ENCODE results near the gene MYO1D.
"Not testable (repeated sequence)": the region's sequence is repeated elsewhere in the genome, so short reads cannot be mapped to it uniquely, and the experiment has no call there.

The MYO1D gene

DNA sequence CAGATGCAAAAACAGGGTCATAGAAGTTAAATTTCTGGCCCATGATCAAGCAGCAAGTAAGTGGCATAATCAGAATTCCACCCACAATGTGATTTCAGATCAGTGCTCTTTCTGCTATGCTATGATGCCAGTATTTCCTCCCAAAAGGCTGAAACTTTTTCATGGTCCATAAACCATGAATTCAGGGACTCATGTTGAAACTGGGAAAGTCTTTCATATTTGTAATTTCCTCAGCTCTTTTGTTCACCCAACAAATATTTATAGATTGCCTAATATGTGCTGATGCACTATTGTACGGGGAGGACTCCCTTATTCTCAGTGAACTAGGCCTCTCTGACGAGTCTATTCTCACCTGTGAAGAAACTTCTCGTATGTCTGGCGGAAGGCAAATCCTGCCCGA lies 156.3 kb downstream of the MYO1D start:
- no peak for DNase-seq

DNA sequence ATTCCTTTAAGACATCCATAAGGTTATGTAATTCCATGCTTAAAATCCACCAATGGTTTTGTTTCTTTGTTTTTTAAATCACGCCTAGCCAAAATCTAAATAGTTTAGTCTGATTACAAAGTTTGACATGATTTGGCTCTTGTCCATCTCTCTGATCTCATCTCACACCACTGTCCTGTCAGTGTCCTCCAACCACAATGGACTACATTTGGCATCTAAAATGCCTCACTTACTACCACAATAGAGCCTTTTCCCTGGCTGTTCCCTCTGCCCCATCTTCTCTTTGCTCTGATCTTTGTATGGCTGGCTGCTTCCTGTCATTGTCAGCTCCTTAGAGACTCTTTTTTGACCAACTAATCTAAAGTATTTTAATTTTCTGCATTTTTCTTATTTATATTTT lies 157.2 kb downstream of the MYO1D start:
- no peak for DNase-seq

DNA sequence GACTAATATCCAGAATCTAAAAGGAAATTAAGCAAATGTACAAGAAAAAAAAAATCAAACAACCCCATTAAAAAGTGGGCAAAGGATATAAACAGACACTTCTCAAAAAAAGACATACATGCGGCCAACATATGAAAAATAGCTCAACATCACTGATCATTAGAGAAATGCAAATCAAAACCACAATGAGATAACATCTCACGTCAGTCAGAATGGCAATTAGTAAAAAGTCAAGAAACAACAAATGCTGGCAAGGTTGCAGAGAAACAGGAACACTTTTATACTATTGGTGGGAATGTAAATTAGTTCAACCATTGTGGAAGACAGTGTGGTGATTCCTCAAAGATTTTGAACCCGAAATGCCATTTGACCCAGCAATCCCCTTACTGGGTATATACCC lies 162.0 kb downstream of the MYO1D start:
- DNase-seq: not testable (repeated sequence)

DNA sequence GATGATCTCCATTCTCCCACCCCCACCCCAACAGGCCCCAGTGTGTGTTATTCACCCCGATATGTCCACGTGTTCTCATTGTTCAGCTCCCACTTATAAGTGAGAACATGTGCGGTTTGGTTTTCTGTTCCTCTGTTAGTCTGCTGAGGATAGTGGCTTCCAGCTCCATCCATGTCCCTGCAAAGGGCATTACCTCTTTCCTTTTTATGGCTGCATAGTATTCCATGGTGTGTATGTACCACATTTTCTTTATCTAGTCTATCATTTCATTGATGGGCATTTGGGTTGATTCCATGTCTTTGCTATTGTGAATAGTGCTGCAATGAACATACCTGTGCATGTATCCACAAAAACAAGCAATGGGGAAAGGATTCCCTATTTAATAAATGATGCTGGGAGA lies 162.7 kb downstream of the MYO1D start:
- DNase-seq: not testable (repeated sequence)

DNA sequence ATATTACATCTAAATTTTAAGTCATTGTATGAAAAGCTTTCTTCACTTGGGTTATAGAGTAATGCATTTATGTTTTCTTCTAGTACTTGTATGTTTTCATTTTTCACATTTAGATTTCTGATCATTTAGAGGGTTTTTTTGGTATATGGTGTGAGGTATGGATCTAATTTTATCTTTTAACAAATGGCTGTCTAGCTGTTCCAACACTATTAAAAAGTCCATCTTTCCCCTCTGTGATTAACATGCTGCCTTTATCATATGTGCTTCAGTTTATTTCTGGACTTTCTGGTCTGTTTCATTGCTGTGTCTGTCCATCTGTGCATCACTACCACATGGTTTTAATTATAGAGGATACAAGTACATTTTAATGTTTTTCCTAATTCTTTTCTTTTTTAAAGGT lies 163.8 kb downstream of the MYO1D start:
- no peak for DNase-seq

DNA sequence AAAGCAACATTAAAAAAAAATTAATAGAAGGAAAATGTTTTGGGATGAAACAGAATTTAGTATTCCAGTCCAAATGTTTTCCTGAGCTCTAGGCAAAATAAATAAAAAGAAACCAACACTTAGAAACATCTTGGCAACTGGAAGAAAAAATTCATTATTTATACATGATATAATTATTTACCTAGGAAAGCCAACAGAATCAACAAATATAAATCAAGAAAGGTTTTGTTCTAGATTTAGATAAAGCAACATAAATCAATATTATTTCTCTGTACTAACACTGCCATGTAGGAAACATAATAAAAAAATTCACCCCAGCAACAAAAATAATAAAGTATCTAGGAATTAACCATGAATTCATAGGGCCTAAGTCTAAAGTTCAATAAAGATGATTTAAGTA lies 167.4 kb downstream of the MYO1D start:
- no peak for DNase-seq

DNA sequence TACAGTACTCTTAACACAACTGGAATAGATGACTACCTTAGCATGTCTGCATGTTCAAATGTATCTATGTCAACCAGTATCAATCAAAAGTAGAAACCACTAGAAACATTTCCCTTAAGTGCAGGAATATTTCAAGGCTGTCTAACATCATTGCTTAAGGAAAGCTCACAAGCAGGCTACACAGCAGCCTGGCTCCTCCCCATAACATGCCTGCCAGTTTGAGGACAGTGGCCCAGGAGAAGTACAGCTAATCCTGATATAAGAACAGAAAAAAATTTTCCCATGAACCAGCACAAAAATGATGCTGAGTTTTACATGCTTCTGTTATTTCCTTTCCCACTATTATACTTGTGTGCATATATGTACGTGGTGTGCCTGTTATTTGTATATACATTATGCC lies 175.1 kb downstream of the MYO1D start:
- DNase-seq: no peak

DNA sequence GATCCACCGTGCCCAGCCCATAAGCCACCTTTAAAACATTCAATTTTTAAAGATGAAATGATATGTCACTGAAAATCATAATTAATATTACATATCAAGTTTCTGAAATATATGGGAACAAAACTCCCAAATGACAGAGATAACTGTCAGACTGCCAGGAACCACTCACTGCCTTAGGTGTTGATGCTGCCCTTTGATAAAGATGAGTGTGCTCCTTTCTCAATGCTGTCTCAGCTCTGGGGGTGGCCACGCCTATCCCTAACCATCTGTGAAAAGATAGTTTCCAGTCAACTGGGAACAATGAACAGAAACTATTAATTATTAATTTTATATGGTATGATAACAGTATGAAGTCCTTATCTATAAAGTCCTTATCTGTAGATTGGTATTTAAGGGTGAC lies 177.7 kb downstream of the MYO1D start:
- no peak for DNase-seq

DNA sequence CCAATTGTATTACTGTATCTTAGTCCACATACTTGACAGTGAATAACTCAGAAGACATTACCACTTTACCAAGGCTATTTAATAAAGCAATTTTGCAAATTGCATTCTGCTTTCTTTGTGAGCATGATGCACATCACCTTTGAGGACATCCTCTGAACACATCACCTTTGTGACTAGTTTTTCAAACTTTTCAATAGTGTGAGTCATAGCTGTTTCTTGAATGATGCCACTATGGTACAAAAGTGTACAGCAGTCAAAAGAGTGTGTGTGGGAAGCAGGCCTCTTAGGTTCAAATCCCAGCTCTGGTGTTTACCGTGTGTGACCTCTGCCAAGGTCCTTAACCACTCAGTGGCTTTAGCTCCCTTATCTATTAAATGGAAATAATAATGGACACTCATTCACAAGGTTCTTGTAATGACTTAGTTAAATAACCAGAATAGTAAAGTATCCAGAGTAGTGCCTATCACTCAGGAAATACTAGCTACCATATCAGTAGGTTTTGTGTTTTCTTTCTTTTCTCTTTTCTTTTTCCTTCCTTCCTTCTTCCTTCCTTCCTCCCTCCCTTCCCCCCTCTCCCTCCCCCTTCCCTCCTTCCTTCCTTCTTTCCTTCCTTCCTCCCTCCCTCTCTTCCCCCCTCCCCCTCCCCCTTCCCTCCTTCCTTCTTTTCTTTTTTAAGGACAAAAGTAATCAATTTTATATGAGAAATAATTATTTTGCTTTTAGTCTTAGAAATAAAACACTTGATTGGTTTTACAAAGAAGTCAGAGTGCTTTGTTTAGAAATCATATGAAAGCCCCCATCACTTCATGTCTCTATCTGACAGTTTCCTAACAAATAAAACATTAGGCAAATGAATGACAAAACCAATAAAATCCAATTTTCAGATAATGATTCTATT lies 178.9 kb downstream of the MYO1D start:
- DNase-seq: no peak

DNA sequence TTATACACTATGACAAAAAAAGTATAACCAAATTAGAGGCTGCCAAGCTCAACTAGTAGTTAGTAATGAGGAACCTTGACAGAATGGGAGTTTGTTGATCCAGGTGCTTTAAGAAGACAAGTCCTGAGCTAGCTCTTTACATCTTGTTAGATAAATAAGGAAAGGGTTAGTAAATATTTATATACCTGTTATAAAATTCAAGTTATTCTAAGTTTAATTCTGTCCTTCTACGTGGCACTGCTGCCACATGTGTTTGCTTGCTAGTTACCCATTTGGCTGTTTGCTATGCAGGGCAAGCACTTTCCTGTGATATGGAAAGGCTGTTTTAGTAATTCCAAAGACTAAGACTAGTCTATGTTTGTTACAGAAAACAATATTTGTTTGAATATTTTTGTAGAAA lies 180.5 kb downstream of the MYO1D start:
- no peak for DNase-seq

DNA sequence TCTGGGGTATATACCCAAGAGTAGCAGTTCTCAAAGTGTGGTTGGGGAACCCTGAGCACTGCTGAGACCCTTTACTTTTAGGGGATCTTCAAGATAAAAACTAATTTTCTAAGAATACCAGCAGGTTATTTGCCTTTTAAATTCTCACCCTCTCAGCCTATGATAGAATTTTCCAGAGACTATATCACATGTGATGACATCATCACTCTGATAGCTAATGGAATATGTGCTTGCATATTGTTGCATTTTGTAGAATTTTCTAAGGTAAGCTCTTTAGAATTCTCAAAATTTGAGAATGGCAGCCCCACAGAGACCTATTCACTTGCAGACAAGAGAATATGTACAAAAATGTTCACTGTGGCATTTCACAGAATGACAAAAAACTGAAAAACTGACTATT lies 181.1 kb downstream of the MYO1D start:
- DNase-seq: no peak

DNA sequence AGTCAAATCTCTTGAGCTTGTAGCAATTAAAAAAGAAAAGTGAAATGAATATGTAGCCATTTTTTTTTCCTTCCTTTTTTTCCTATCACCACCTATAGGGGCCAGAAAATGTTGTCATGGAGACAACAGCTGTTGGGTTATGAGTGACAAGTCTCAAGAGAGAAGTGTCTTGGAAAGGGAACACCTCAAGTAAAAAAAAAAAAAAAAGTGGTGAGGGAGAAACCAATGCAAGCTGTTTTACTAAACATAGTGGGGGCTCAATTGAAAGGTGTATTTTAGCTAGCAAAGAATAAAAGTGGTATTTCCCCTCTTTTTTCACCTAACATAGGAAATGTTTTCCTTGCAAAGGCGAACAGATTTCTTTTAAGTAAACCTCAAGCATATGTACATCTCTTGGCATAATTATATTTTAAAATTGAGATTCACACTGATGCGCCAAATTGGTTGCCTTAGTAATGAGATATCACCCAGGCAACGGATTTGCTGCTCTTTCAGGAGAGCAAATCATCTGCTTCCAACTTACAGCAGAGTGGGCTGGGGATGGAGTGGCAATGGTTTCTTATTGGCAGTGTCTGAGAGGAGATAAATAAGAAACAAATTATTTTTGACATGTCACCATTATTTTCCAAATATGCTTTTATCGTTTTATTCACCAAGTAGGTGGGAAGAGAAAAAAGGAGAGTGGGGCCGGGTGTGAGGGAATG lies 183.6 kb downstream of the MYO1D start:
- no peak for DNase-seq

DNA sequence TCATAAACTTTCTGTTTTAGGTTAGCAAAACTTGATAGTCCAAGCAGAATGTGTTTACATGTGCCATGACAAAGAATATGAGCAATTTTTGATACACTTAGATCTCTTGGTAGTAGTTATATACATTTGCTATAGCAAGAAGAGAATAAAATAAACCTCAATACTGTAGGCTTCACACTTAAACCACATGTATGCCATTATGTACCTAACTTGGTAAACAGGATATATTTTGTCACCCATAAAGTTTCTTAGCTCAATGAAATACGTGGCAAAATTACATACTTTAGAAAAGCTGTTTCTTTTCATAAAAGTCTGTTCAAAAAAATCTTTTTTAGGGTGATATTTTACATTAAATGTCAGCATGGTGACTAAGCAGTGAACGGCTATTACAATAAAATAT lies 184.7 kb downstream of the MYO1D start:
- DNase-seq: no peak

DNA sequence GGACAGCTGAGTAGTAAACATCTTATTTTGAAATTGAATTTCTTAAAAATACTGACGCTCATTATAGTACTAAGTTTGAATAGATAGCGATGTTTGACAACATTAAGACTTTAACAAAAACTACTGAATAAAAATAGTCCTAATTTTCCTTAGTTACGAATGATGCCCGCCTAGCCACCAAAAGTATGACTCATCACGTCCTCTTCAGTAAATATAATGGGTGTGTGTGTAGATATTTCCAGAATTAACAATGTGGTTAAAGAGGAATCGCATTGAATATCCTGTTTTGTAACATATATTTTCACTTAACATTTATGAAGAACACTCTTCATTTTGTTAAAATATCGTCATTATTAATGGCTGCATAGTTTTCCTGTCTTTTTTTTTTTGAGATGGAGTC lies 187.6 kb downstream of the MYO1D start:
- DNase-seq: no peak

DNA sequence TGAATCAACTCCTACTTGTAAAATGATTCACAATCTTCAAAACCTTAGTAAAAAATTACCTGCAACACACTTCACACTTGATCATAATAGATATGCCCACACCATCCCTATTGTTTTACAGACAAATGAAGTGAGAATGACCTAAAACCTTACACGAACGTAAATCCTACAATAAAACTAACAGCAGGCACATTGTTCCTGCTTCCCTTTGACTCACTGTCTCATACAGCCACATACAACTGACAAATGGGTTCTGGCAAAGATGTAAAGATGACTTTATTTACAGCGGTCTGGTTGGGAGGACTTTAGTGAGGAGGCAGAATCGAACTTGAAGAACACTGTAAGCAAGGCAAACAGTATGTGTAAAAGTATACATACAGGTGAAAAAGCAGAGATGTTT lies 188.7 kb downstream of the MYO1D start:
- DNase-seq: no peak

DNA sequence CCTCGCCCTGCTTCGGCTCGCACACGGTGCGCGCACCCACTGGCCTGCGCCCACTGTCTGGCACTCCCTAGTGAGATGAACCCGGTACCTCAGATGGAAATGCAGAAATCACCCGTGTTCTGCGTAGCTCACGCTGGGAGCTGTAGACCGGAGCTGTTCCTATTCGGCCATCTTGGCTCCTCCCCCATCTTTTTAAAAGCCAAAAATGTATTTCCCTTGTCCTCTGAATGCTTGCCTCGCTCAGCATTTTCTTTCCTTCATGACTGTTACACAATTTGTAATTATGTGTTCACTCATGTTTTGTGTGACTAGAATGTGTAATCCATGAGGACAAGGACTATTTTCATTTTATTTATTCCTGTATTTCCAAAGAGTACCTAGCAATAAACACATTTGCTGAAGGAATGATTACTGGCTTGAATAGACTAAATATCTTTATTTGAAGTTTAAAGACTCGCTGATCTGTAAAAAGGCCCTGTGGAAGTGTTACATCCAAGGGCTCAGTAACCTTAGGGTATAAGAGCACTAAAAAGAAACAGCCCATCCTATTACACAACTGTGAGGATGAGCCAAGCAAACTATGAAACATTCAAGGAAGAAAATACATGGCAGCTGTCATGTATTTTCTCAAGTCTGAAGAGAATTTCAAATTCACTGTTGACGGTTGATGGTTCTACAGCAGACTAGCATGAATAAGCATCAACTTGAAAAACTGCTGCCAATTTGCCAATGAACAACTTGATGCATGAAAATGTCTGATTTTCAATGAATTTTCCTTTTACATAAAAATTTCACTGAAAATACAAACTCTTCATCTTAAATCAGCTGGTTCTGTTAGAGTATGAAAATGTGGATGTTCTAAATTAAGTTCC lies 192.6 kb downstream of the MYO1D start:
- DNase-seq: no peak

DNA sequence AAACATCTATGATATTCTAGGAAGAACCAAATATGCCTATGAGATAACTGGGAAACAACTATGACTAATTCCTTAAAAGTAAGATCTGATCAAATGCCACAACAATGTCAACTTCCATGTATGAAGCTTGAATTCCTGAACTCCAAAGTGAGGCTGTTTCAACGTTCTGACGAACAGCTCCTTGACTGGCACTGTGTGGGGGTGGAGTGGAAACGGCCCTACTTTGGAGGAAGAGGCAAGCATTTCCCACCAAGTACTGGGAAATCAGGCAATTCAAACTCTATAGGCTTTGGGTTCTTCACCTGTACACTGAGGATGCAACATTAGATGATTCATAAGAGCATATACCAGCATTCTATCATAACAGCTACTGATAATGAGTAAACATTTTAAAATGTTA lies 203.0 kb downstream of the MYO1D start:
- DNase-seq: no peak

DNA sequence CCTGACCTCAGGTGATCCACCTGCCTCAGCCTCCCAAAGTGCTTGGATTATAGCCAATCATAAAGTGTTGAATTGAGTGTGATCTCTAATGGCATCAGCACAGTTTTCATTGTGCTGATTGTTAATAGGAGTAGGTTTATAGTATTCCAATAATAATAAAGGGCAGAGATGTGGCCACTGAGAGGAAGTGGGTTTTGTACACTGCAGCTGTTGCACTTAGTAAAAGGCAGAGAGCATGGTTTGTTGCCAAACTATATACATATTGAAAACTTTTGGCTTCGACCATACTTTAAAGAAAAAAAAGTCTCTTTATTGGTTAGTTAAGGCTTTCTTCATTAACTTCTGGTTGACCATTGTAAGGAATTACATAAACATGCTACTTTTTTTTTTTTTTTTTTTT lies 204.2 kb downstream of the MYO1D start:
- no peak for DNase-seq

DNA sequence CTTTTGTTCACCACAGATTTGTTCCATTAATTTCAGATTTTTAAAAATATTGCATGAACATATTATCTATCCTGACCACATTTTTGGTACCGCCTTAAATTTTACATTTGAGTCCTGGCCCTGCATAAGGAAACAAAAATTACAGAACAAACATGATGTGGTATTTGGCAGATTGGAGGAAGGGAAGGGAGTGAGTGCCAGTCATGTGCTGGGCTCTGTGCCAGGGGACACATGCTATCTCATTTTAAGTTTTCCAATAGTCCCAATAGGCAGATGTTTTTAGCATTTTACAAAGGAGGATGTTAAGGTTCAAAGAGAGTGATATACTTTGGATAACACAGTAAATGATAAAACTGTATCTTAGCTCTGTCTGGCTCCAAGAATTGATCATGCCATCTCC lies 205.0 kb downstream of the MYO1D start:
- no peak for DNase-seq

DNA sequence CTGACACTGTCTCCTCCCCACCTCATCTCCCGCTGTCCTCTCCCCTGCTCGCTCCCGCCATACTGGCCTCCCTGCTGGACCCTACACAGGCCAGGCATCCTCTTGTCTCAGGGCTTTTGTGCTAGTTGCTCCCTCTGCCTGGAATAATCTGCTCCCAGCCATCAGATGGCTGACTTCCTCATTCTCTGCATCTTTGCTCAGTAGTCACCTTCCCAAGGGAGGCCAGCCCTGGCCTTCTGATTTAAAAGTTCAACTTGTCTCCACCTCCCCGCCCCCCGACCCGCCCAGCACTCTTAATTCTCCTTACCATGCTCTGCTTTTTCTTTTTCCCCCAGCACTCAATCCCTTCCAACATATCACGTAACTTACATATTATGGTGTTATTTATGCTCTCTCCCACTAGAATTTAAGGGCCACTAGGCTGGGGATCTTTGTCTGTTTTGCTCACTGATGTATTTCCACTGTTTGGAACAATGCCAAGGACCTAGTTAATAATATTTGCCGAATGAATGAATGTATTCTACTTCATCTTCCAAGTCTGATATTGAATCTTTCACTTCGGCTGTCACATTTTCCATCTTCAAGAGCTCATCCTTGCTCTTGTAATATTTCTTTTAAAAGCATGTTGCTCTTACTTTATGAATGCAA lies 211.9 kb downstream of the MYO1D start:
- no peak for DNase-seq

DNA sequence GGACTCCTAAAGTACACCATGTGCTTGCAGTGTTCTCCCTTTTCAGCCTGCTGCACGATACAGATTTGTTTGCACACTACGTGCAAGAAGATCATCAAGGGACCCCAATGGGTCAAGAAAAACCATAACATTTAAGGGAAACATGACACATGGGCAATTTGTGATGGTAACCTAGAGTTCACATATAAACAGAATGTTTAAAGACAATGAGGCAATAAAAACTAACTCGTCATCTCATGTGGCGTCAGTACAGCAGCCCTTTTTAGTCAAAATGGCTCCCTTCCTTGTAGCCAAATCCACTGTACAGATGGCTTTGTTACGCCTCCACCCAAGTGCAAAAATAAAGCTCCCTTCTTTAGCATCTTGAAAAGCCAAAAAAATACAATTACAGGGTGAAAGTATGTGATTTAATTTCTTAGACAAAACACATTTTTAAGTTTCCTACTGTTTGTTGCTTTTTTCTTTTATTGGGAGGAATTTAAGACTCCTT lies 216.4 kb downstream of the MYO1D start:
- no peak for DNase-seq

DNA sequence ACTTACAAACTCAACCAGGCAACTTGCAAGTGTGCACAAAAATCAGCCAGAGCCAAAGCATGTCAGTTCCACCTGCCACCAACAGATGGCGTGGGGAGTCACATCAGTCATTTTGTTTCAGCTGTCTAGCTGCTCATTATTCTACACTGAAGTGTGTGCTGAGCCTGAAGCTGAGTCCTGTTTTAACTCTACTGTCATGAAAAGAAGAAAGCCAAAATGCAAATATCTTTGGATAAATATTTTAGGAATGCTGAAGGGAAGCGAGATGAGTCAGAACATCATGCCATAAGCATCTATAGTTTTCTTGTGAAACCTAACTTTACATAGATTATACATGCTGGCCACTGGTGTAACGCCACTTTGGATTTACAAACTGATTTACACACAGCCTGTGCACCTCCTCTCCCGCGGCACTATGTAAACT lies 217.5 kb downstream of the MYO1D start:
- DNase-seq: no peak
